Measurements from ENCODE around the gene CSNK1A1.
"Not testable (repeated sequence)": the region's sequence is repeated elsewhere in the genome, so short reads cannot be mapped to it uniquely, and the experiment has no call there.

DNA sequence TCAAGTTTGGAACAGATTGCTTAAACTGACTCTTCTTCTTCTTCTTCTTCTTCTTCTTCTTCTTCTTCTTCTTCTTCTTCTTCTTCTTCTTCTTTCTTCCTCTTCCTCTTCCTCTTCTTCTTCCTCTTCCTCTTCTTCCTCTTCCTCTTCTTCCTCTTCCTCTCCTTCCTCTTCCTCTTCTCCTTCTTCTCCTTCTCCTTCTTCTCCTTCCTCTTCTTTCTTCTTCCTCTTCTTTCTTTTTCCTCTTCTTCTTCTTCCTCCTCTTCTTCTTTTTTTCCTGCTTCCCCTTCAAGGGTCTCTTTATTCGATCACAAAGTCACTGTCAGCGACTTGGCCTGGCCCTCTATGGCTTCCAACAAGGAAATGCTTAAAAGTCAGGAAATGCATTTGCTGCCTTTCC lies 47.0 kb upstream of the CSNK1A1 start:
- TF ChIP-seq EZH2 (IDR thresholded peaks at IDR 0.05); SIN3A (IDR thresholded peaks at IDR 0.05; ENCODE audit: low read depth); POLR2AphosphoS5 (IDR thresholded peaks at IDR 0.05; ENCODE audit: low read depth, low read length); ELF1 (IDR thresholded peaks at IDR 0.05; ENCODE audit: borderline replicate concordance, low read depth); CEBPB (IDR thresholded peaks at IDR 0.05; ENCODE audit: low read depth); CTCF (IDR thresholded peaks at IDR 0.05 in 2 of 3, conservative IDR thresholded peaks at IDR 0.05 in 1 of 3; ENCODE audit: borderline replicate concordance in 1 of 3, insufficient read depth in 1 of 3, low read depth in 2 of 3, low read length in 2 of 3); YY1 (IDR thresholded peaks at IDR 0.05; ENCODE audit: extremely low read depth, insufficient replicate concordance, low read depth, low read length); SRF (IDR thresholded peaks at IDR 0.05; ENCODE audit: low read depth); POLR2A (IDR thresholded peaks at IDR 0.05; ENCODE audit: borderline replicate concordance, extremely low read depth, insufficient read depth, insufficient read length); JUND (IDR thresholded peaks at IDR 0.05); REST (IDR thresholded peaks at IDR 0.05; ENCODE audit: low read depth); RAD21 (IDR thresholded peaks at IDR 0.05; ENCODE audit: low read depth); EZH2phosphoT487 (IDR thresholded peaks at IDR 0.05; ENCODE audit: borderline replicate concordance): not testable (repeated sequence)
- TF ChIP-seq, protein P1, sequence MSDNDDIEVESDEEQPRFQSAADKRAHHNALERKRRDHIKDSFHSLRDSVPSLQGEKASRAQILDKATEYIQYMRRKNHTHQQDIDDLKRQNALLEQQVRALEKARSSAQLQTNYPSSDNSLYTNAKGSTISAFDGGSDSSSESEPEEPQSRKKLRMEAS (IDR thresholded peaks at IDR 0.05), result not testable (repeated sequence)
